Fibroblast of gingiva (primary cell): ENCODE measurements around the gene IPO4.

ENCODE experiments used
- DNase-seq: peaks from one replicate; pipeline ENCODE4 v3.0.0-alpha.2; 2011; ENCODE audit warnings: low read depth

Gene IPO4

GRCh38 chr14:24132061-24132685 lies 56.4 kb downstream of the IPO4 start:
- DNase-seq, result no peak

GRCh38 chr14:24131549-24131966 lies 57.1 kb downstream of the IPO4 start:
- DNase-seq, result no peak

GRCh38 chr14:24130717-24131548 lies 57.7 kb downstream of the IPO4 start:
- no peak for DNase-seq

- DNase-seq, result no peak
These were observed 58.3 kb downstream of the IPO4 start, which contains the start of gene FITM1 for GRCh38 chr14:24130380-24130716. FITM1 (plus strand) TSS chr14:24130659; CDS start chr14:24131564, 905 bp downstream.
